Sigmoid colon (tissue), 4 donors: ENCODE results near the gene ADAMTS3.

Experiments
- EP300 ChIP-seq, 4 donors: sonication (generic); formaldehyde crosslinking; IDR thresholded peaks; one replicate each; pipeline ENCODE4 v1.6.1; 2017; ENCODE audit warnings: antibody characterized with exemption in 4 of 4
- POLR2A ChIP-seq, 2 donors: fragments of 450-650 bp; IDR thresholded peaks; one replicate each; pipeline ENCODE4 v1.6.1; 2016; ENCODE audit warnings: antibody characterized with exemption in 2 of 2, mild to moderate bottlenecking in 2 of 2, moderate library complexity in 2 of 2
- POLR2AphosphoS5 ChIP-seq, 4 donors: sonication (generic); formaldehyde crosslinking; IDR thresholded peaks; one replicate each; pipeline ENCODE4 v1.6.1; 2017; ENCODE audit warnings: antibody characterized with exemption in 4 of 4
- TF ChIP-seq, protein P1 (sequence below), 4 experiments: fragments of 450-650 bp in 3 of 4; fragments of 200-600 bp in 1 of 4; IDR thresholded peaks; one replicate each; pipeline ENCODE4 v1.5.1; 2016 to 2019; ENCODE audit warnings: antibody characterized with exemption in 4 of 4, mild to moderate bottlenecking in 3 of 4, moderate library complexity in 2 of 4

DNA sequence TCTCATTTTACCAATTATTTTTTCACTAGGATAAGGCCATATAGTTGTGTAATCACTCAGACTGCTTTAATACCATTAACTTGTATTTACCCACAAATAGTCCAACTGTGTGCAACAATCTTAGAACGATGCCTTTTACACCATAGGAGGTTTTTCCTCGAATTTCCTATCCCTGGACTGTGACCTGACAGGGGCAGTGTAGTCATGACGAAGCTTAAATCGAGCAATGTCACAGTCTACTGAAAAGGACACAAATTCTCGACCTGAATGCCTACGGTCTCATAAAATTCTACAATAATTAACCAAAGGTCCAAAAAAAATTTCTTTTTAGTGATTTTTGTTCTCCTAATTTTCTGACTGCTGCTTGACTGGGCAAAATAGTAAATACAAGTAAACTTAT, 208.9 kb downstream of the ADAMTS3 start:
- TF ChIP-seq, protein P1, sequence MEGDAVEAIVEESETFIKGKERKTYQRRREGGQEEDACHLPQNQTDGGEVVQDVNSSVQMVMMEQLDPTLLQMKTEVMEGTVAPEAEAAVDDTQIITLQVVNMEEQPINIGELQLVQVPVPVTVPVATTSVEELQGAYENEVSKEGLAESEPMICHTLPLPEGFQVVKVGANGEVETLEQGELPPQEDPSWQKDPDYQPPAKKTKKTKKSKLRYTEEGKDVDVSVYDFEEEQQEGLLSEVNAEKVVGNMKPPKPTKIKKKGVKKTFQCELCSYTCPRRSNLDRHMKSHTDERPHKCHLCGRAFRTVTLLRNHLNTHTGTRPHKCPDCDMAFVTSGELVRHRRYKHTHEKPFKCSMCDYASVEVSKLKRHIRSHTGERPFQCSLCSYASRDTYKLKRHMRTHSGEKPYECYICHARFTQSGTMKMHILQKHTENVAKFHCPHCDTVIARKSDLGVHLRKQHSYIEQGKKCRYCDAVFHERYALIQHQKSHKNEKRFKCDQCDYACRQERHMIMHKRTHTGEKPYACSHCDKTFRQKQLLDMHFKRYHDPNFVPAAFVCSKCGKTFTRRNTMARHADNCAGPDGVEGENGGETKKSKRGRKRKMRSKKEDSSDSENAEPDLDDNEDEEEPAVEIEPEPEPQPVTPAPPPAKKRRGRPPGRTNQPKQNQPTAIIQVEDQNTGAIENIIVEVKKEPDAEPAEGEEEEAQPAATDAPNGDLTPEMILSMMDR (IDR thresholded peaks at IDR 0.05), result no peak
- TF ChIP-seq POLR2A (IDR thresholded peaks at IDR 0.05) (no peak), POLR2AphosphoS5 (IDR thresholded peaks at IDR 0.05) (no peak), EP300 (IDR thresholded peaks at IDR 0.05) (no peak)
